Kidney (tissue), 14 donors: Measurements from ENCODE around the gene DNAJC5G. TPM values are rescaled to one million over a fixed set of nuclear protein-coding genes. Genes with fewer than 3 reads are reported as not detected.

ENCODE experiments used
- DNase-seq, 5 donors: peaks; one replicate each; pipeline ENCODE4 v3.0.0-alpha.2; 2013 to 2020
- FAIRE-seq: peaks from 2 replicates; lab custom pipeline; 2012; peaks lifted over from hg19 to GRCh38; lab: Jason Lieb, UNC
- H3K27ac ChIP-seq, 2 donors: one replicate each; pipeline ENCODE4 v1.7.0; 2013; ENCODE audit warnings: low read depth in 2 of 2, low read length in 2 of 2, inconsistent platforms in 1 of 2
- H3K27me3 ChIP-seq: one replicate; pipeline ENCODE4 v1.7.1; 2013; ENCODE audit warnings: low read length, inconsistent platforms; ENCODE audit not compliant: control insufficient read depth, insufficient read depth
- H3K36me3 ChIP-seq, 3 donors: one replicate each; pipeline versions ENCODE4 v1.7.0 to v1.7.1; 2013; ENCODE audit warnings: low read length in 3 of 3, control low read depth in 1 of 3, inconsistent platforms in 1 of 3; ENCODE audit not compliant: insufficient read depth in 3 of 3, control insufficient read depth in 2 of 3
- H3K4me1 ChIP-seq, 3 donors: one replicate each; pipeline versions ENCODE4 v1.7.0 to v1.7.1; 2013; ENCODE audit warnings: low read length in 3 of 3, inconsistent platforms in 1 of 3, low read depth in 1 of 3; ENCODE audit not compliant: control insufficient read depth in 2 of 3, insufficient read depth in 2 of 3
- H3K4me3 ChIP-seq, 3 donors: one replicate each; pipeline versions ENCODE4 v1.7.0 to v1.8.1; 2013; ENCODE audit warnings: low read length in 3 of 3, control low read depth in 1 of 3, inconsistent platforms in 1 of 3
- H3K9ac ChIP-seq, 3 donors: one replicate each; pipeline versions ENCODE4 v1.7.0 to v1.7.1; 2013; ENCODE audit warnings: low read length in 3 of 3, control low read depth in 1 of 3, inconsistent platforms in 1 of 3
- H3K9me3 ChIP-seq, 3 donors: one replicate each; pipeline versions ENCODE4 v1.7.0 to v1.7.1; 2013; ENCODE audit warnings: low read length in 3 of 3, control low read depth in 1 of 3, inconsistent platforms in 1 of 3; ENCODE audit not compliant: control insufficient read depth in 2 of 3, insufficient read depth in 1 of 3
- intact Hi-C: fragments of 100-400 bp; cut with DNase I; formaldehyde crosslinking; loops from one replicate; pipeline ENCODE4 v1.11.1; 2022
- polyA plus RNA-seq: library from polyadenylated mRNA; stranded (reverse); fragments of 350-450 nt; fragmentation: Illumina TruSeq; extraction: RNeasy Lipid Tissue Mini Kit (QIAGEN cat#74804); gene quantifications from one replicate; pipeline ENCODE4 v1.2.3, GENCODE V29; 2014; ENCODE audit warnings: low read depth, low replicate concordance; ENCODE audit not compliant: insufficient read depth
- total RNA-seq: library from RNA; stranded (reverse); fragmentation: NEBNext Ultra II Directional; extraction: Animal tissue kit (Norgen Biotek cat#: 25700); gene quantifications from one replicate; pipeline ENCODE4 v1.2.1, GENCODE V29; 2021
- TF ChIP-seq, protein P1 (sequence below): IDR thresholded peaks from 3 replicates; pipeline ENCODE4 v1.5.1; 2012; ENCODE audit warnings: mild to moderate bottlenecking, moderate library complexity, borderline replicate concordance; ENCODE audit not compliant: insufficient read depth; ENCODE audit errors: extremely low read depth
- donor health status: control.
- donor health status: control.
- donor health status: control.
- donor health status: control.
- donor health status: control.
- donor health status: DM: yes; HTN: yes; CAD: no.
- donor health status: Normal renal cell carcinoma (clear cell type).

The DNAJC5G gene
- total and polyA plus RNA-seq, 2 donors from 2014 or later: not detected

DNA sequence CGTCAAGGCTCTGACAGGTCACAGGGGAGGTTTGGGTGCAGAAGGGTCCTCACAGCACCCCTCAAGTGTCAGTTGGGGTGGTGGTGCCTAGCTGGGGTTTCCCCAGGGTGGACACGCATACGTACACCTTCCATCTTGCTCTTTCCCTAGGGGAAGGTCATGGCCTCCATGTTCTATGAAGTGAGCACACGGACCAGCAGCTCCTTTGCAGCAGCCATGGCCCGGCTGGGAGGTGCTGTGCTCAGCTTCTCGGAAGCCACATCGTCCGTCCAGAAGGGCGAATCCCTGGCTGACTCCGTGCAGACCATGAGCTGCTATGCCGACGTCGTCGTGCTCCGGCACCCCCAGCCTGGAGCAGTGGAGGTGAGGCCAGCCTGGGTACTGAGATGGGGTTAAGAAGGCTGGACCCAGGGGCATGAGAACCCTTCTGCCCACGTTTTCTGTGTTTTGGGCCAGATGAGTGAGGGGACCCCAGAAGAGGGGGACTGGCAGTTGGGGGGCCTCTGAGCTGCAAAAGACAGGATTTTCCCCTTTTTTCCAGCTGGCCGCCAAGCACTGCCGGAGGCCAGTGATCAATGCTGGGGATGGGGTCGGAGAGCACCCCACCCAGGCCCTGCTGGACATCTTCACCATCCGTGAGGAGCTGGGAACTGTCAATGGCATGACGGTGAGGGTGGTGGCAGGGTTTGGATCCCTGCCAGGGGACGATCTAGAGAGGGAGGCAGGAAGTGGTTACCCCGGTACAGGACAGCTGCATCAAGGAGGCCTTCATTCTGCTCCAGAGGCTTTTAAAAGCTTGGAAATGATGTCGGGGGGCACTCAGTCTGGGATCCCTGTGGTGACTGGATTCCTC is 33.2 kb upstream of the DNAJC5G start:
- no peaks in the 10 kb centered on the region for H3K9me3 ChIP-seq
- FAIRE-seq: no peak
- no peak for DNase-seq
- intact Hi-C loops: no loop called here
- no peak overlapping the region for H3K27ac ChIP-seq
- H3K27me3 ChIP-seq: no peaks in the 10 kb centered on the region
- TF ChIP-seq, protein P1, sequence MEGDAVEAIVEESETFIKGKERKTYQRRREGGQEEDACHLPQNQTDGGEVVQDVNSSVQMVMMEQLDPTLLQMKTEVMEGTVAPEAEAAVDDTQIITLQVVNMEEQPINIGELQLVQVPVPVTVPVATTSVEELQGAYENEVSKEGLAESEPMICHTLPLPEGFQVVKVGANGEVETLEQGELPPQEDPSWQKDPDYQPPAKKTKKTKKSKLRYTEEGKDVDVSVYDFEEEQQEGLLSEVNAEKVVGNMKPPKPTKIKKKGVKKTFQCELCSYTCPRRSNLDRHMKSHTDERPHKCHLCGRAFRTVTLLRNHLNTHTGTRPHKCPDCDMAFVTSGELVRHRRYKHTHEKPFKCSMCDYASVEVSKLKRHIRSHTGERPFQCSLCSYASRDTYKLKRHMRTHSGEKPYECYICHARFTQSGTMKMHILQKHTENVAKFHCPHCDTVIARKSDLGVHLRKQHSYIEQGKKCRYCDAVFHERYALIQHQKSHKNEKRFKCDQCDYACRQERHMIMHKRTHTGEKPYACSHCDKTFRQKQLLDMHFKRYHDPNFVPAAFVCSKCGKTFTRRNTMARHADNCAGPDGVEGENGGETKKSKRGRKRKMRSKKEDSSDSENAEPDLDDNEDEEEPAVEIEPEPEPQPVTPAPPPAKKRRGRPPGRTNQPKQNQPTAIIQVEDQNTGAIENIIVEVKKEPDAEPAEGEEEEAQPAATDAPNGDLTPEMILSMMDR: no peak
- peaks cover 0 to 40% (median 28%) of the 10 kb centered on the region in 3 donors for H3K36me3 ChIP-seq
- H3K4me3 ChIP-seq: no peak overlapping the region
- H3K9ac ChIP-seq: no peak overlapping the region
- H3K4me1 ChIP-seq: no peaks in the 10 kb centered on the region

DNA sequence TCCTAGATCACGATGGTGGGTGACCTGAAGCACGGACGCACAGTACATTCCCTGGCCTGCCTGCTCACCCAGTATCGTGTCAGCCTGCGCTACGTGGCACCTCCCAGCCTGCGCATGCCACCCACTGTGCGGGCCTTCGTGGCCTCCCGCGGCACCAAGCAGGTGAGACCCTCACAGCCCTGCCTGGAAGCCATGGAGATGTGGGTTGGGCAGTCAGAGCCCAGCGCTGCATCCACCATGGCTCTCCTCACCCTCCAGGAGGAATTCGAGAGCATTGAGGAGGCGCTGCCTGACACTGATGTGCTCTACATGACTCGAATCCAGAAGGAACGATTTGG is 32.6 kb upstream of the DNAJC5G start:
- no peaks in the 10 kb centered on the region for H3K9me3 ChIP-seq
- FAIRE-seq: no peak
- intact Hi-C loops: no loop called here
- no peak overlapping the region for H3K27ac ChIP-seq
- H3K4me1 ChIP-seq: no peaks in the 10 kb centered on the region
- TF ChIP-seq, protein P1: no peak
- H3K27me3 ChIP-seq: no peaks in the 10 kb centered on the region
- H3K4me3 ChIP-seq: no peak overlapping the region
- no peak for DNase-seq
- H3K9ac ChIP-seq: no peak overlapping the region
- peaks cover 0 to 35% (median 26%) of the 10 kb centered on the region in 3 donors for H3K36me3 ChIP-seq

DNA sequence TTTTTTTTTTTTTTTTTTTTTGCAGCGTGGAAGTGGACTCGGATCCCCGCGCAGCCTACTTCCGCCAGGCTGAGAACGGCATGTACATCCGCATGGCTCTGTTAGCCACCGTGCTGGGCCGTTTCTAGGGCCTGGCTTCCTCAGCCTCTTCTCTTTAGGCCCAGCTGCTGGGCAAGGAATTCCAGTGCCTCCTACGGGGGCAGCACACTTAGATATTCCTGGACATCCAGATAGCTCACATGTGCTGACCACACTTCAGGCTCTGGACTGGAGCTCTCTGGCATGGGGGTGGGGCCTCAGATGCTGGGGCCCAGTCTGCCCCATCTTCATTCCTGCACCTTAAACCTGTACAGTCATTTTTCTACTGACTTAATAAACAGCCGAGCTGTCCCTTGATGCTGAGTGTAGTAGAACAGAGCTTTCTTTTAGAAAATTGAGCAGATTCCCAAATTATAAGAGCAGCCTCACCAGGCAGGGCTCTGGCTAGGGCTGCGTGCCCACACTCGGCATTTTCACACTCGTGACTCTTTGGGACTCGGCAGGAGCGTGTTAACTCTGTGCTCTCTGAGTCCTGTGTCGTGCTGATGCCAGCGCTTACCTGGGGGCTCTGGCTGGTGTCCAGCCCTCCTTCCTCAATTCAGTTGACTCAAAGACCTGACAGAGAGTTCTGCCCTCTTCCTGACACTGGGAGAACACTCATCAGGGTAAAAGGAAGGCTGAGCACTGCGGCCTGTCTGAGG is 31.7 kb upstream of the DNAJC5G start:
- intact Hi-C loops: no loop called here
- no peak for FAIRE-seq

More for the DNA sequence above, 31.7 kb upstream of the DNAJC5G start:
- no peak overlapping the region for H3K4me3 ChIP-seq
- no peaks in the 10 kb centered on the region for H3K4me1 ChIP-seq
- no peaks in the 10 kb centered on the region for H3K9me3 ChIP-seq
- H3K27ac ChIP-seq: no peak overlapping the region
- TF ChIP-seq, protein P1: no peak
- H3K9ac ChIP-seq: no peak overlapping the region
- H3K27me3 ChIP-seq: no peaks in the 10 kb centered on the region
- H3K36me3 ChIP-seq: peaks cover 0 to 27% (median 18%) of the 10 kb centered on the region in 3 donors
- no peak for DNase-seq
